IPS-20b (cell line): ENCODE data around the gene RAB20.
"Not testable (repeated sequence)": the region's sequence is repeated elsewhere in the genome, so short reads cannot be mapped to it uniquely, and the experiment has no call there.

Experiments
- H3K27ac ChIP-seq: one replicate; pipeline ENCODE4 v1.5.1; 2013; ENCODE audit warnings: low read length
- H3K27me3 ChIP-seq: 2 replicates; pipeline ENCODE4 v1.6.1; 2013; ENCODE audit warnings: mild to moderate bottlenecking, low read length, inconsistent platforms; ENCODE audit not compliant: insufficient read depth
- H3K36me3 ChIP-seq: 2 replicates; pipeline ENCODE4 v1.6.1; 2013; ENCODE audit warnings: low read depth, mild to moderate bottlenecking, inconsistent platforms, low read length, moderate library complexity; ENCODE audit not compliant: insufficient read depth
- H3K4me1 ChIP-seq: 2 replicates; pipeline ENCODE4 v1.6.1; 2013; ENCODE audit warnings: mild to moderate bottlenecking, control low read depth, inconsistent platforms, low read length, moderate library complexity; ENCODE audit not compliant: insufficient read depth
- H3K4me3 ChIP-seq: 2 replicates; pipeline ENCODE4 v1.5.1; 2013; ENCODE audit warnings: mild to moderate bottlenecking, low read length, inconsistent platforms
- H3K9ac ChIP-seq: 2 replicates; pipeline ENCODE4 v1.6.1; 2013; ENCODE audit warnings: low read depth, mild to moderate bottlenecking, inconsistent platforms, low read length, moderate library complexity
- H3K9me3 ChIP-seq: 2 replicates; pipeline ENCODE4 v1.6.1; 2013; ENCODE audit warnings: mild to moderate bottlenecking, low read depth, low read length, inconsistent platforms; ENCODE audit not compliant: insufficient read depth

RAB20 gene

GRCh38 chr13:110501188-110501587, 60.3 kb downstream of the RAB20 start:
- H3K36me3 ChIP-seq: peaks cover 72% of the 10 kb centered on the region
- no peak overlapping the region for H3K4me3 ChIP-seq
- no peak overlapping the region for H3K27ac ChIP-seq
- H3K9ac ChIP-seq: no peak overlapping the region
- H3K9me3 ChIP-seq: peaks cover 9% of the 10 kb centered on the region; the same call in 1 of the 2 replicates
- H3K4me1 ChIP-seq: no peaks in the 10 kb centered on the region
- no peaks in the 10 kb centered on the region for H3K27me3 ChIP-seq

- Histone ChIP-seq H3K27ac (no peak overlapping the region), H3K4me3 (no peak overlapping the region), H3K27me3 (no peaks in the 10 kb centered on the region), H3K36me3 (peaks cover 81% of the 10 kb centered on the region), H3K4me1 (no peaks in the 10 kb centered on the region), H3K9me3 (peaks cover 11% of the 10 kb centered on the region; the same call in 1 of the 2 replicates), H3K9ac (no peak overlapping the region)
These were observed 61.2 kb downstream of the RAB20 start for GRCh38 chr13:110500341-110500740.

GRCh38 chr13:110499621-110500281, 61.8 kb downstream of the RAB20 start:
- Histone ChIP-seq H3K27me3 (no peaks in the 10 kb centered on the region), H3K4me1 (no peaks in the 10 kb centered on the region), H3K27ac (no peak overlapping the region), H3K9me3 (peaks cover 11% of the 10 kb centered on the region; the same call in 1 of the 2 replicates), H3K36me3 (peaks cover 86% of the 10 kb centered on the region), H3K4me3 (no peak overlapping the region), H3K9ac (no peak overlapping the region)

- H3K4me1 ChIP-seq: no peaks in the 10 kb centered on the region
- no peaks in the 10 kb centered on the region for H3K27me3 ChIP-seq
- H3K4me3 ChIP-seq: no peak overlapping the region
- H3K9ac ChIP-seq: no peak overlapping the region
- peaks cover 85% of the 10 kb centered on the region for H3K36me3 ChIP-seq
- no peak overlapping the region for H3K27ac ChIP-seq
- peaks cover 11% of the 10 kb centered on the region; the same call in 1 of the 2 replicates for H3K9me3 ChIP-seq
These were observed 62.8 kb downstream of the RAB20 start for GRCh38 chr13:110498765-110499164.

GRCh38 chr13:110498327-110498726, 63.2 kb downstream of the RAB20 start:
- H3K36me3 ChIP-seq: peaks cover 80% of the 10 kb centered on the region
- H3K9ac ChIP-seq: no peak overlapping the region

GRCh38 chr13:110497896-110498295, 63.6 kb downstream of the RAB20 start:
- H3K27ac ChIP-seq, H3K4me3 ChIP-seq, H3K27me3 ChIP-seq, H3K4me1 ChIP-seq, H3K9ac ChIP-seq: not testable (repeated sequence)
- peaks cover 11% of the 10 kb centered on the region; the same call in 1 of the 2 replicates for H3K9me3 ChIP-seq
- H3K36me3 ChIP-seq: peaks cover 78% of the 10 kb centered on the region

More at GRCh38 chr13:110498327-110498726, 63.2 kb downstream of the RAB20 start:
- no peak overlapping the region for H3K4me3 ChIP-seq
- H3K4me1 ChIP-seq: no peaks in the 10 kb centered on the region
- no peak overlapping the region for H3K27ac ChIP-seq
- peaks cover 11% of the 10 kb centered on the region; the same call in 1 of the 2 replicates for H3K9me3 ChIP-seq
- H3K27me3 ChIP-seq: no peaks in the 10 kb centered on the region

- Histone ChIP-seq H3K36me3 (peaks cover 79% of the 10 kb centered on the region), H3K27ac (no peak overlapping the region), H3K27me3 (no peaks in the 10 kb centered on the region), H3K9me3 (peaks cover 11% of the 10 kb centered on the region; the same call in 1 of the 2 replicates), H3K4me1 (no peaks in the 10 kb centered on the region), H3K9ac (no peak overlapping the region), H3K4me3 (no peak overlapping the region)
These were observed 64.5 kb downstream of the RAB20 start for GRCh38 chr13:110497003-110497402.

- Histone ChIP-seq H3K27ac (no peak overlapping the region), H3K9ac (no peak overlapping the region), H3K27me3 (no peaks in the 10 kb centered on the region), H3K4me3 (no peak overlapping the region), H3K4me1 (no peaks in the 10 kb centered on the region), H3K9me3 (peaks cover 11% of the 10 kb centered on the region; the same call in 1 of the 2 replicates), H3K36me3 (peaks cover 80% of the 10 kb centered on the region)
These were observed 65.2 kb downstream of the RAB20 start for GRCh38 chr13:110496281-110496680.

GRCh38 chr13:110495881-110496280, 65.6 kb downstream of the RAB20 start:
- H3K9ac ChIP-seq: no peak overlapping the region
- peaks cover 82% of the 10 kb centered on the region for H3K36me3 ChIP-seq
- H3K4me1 ChIP-seq: no peaks in the 10 kb centered on the region
- H3K27ac ChIP-seq: no peak overlapping the region
- H3K27me3 ChIP-seq: no peaks in the 10 kb centered on the region
- no peak overlapping the region for H3K4me3 ChIP-seq
- H3K9me3 ChIP-seq: peaks cover 11% of the 10 kb centered on the region; the same call in 1 of the 2 replicates

GRCh38 chr13:110495376-110495775, 66.1 kb downstream of the RAB20 start:
- no peaks in the 10 kb centered on the region for H3K27me3 ChIP-seq
- no peak overlapping the region for H3K4me3 ChIP-seq
- peaks cover 11% of the 10 kb centered on the region; the same call in 1 of the 2 replicates for H3K9me3 ChIP-seq
- no peak overlapping the region for H3K9ac ChIP-seq
- H3K27ac ChIP-seq: no peak overlapping the region
- peaks cover 82% of the 10 kb centered on the region for H3K36me3 ChIP-seq
- no peaks in the 10 kb centered on the region for H3K4me1 ChIP-seq

- no peaks in the 10 kb centered on the region for H3K4me1 ChIP-seq
- no peak overlapping the region for H3K4me3 ChIP-seq
- no peak overlapping the region for H3K9ac ChIP-seq
- no peak overlapping the region for H3K27ac ChIP-seq
- H3K9me3 ChIP-seq: peaks cover 11% of the 10 kb centered on the region; the same call in 1 of the 2 replicates
- H3K27me3 ChIP-seq: no peaks in the 10 kb centered on the region
- peaks cover 85% of the 10 kb centered on the region for H3K36me3 ChIP-seq
These were observed 67.9 kb downstream of the RAB20 start for GRCh38 chr13:110493613-110494012.
